GM12872 (cell line): ENCODE measurements around the gene MMAB.

ENCODE experiments used
- CTCF ChIP-seq: IDR thresholded peaks from 3 replicates; pipeline ENCODE4 v1.5.1; 2011; ENCODE audit warnings: low read depth, mild to moderate bottlenecking, low read length, moderate library complexity; ENCODE audit not compliant: insufficient read depth

Gene MMAB

GRCh38 chr12:109550281-109550680 is 23.0 kb downstream of the MMAB start:
- no peak for TF ChIP-seq CTCF

- TF ChIP-seq CTCF = no peak
Measured at GRCh38 chr12:109549613-109550270, 23.6 kb downstream of the MMAB start.

GRCh38 chr12:109548258-109548657 is 25.0 kb downstream of the MMAB start:
- TF ChIP-seq CTCF = no peak

GRCh38 chr12:109547286-109547685 is 26.0 kb downstream of the MMAB start:
- TF ChIP-seq CTCF = no peak

- TF ChIP-seq CTCF = no peak
Measured at GRCh38 chr12:109545826-109546225, 27.5 kb downstream of the MMAB start.

GRCh38 chr12:109544955-109545531 is 28.3 kb downstream of the MMAB start:
- no peak for TF ChIP-seq CTCF

- TF ChIP-seq CTCF = no peak
Measured at GRCh38 chr12:109542876-109543275, 30.4 kb downstream of the MMAB start.
